GM12864 (cell line): ENCODE data around the gene POGK.
A peak's percentile ranks its signal among the peaks of the same experiment; 100 is the strongest.

Experiments used
- DNase-seq: peaks from one replicate; pipeline ENCODE4 v3.0.0-alpha.2; 2011; ENCODE audit warnings: low read depth
- H3K4me3 ChIP-seq: 2 replicates; pipeline ENCODE4 v1.5.1; 2011; ENCODE audit warnings: mild to moderate bottlenecking, low read depth, low read length, control low read depth
- TF ChIP-seq, protein P1 (sequence below): IDR thresholded peaks from 2 replicates; pipeline ENCODE4 v1.5.1; 2011; ENCODE audit warnings: low read depth, mild to moderate bottlenecking, moderate library complexity, low read length, control low read depth, inconsistent platforms; ENCODE audit errors: missing control alignments

Gene POGK, protein sequence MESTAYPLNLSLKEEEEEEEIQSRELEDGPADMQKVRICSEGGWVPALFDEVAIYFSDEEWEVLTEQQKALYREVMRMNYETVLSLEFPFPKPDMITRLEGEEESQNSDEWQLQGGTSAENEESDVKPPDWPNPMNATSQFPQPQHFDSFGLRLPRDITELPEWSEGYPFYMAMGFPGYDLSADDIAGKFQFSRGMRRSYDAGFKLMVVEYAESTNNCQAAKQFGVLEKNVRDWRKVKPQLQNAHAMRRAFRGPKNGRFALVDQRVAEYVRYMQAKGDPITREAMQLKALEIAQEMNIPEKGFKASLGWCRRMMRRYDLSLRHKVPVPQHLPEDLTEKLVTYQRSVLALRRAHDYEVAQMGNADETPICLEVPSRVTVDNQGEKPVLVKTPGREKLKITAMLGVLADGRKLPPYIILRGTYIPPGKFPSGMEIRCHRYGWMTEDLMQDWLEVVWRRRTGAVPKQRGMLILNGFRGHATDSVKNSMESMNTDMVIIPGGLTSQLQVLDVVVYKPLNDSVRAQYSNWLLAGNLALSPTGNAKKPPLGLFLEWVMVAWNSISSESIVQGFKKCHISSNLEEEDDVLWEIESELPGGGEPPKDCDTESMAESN

DNA sequence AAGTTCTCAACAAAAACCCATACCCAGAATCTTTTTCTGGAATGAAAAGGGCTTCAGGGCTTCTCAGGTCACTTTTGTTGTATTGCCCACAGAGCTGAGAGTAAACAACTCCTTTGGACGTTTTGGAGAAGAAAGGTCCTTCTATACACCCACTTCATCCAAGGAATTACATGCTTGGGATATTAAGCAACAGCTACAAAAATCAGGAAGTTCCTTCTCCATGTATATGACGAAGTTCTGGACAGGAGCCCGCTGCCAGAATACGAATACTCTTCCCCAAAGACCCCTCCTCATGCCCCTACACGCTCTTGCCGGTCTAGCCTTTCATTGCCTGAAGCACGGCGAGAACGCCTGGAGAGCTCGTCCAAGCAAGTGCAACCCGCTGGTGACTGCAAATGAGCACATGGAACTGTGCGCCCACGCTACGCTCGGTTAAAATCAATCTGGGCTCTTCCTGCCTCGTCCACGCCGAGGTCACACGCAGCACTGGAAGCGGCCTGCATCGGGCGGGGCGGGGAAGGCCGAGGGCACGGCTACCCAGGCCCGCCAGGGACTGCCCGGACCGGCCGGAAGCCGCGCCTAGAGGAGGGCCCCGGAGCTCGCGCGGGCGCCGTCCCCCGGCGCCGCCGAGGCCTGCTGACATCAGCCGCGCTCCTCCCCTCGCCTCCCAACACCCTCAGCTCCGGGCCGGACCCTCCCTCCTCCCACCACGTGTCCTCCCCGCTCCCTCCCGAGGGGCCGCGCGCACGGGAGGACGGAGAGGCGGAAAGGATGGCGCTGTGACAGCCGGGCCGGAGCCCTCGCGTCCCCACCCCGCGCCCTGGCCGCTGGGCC lies at the start of gene POGK:
TSS of gene POGK (plus strand) at position 710 of the 834 bp plus-strand sequence. CDS start 1,482 bp downstream, outside the sequence.
- TF ChIP-seq, protein P1, sequence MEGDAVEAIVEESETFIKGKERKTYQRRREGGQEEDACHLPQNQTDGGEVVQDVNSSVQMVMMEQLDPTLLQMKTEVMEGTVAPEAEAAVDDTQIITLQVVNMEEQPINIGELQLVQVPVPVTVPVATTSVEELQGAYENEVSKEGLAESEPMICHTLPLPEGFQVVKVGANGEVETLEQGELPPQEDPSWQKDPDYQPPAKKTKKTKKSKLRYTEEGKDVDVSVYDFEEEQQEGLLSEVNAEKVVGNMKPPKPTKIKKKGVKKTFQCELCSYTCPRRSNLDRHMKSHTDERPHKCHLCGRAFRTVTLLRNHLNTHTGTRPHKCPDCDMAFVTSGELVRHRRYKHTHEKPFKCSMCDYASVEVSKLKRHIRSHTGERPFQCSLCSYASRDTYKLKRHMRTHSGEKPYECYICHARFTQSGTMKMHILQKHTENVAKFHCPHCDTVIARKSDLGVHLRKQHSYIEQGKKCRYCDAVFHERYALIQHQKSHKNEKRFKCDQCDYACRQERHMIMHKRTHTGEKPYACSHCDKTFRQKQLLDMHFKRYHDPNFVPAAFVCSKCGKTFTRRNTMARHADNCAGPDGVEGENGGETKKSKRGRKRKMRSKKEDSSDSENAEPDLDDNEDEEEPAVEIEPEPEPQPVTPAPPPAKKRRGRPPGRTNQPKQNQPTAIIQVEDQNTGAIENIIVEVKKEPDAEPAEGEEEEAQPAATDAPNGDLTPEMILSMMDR = no peak
- peak within 1 kb of the TSS; percentile 63 for H3K4me3 ChIP-seq
- peak; percentile 60 for DNase-seq

DNA sequence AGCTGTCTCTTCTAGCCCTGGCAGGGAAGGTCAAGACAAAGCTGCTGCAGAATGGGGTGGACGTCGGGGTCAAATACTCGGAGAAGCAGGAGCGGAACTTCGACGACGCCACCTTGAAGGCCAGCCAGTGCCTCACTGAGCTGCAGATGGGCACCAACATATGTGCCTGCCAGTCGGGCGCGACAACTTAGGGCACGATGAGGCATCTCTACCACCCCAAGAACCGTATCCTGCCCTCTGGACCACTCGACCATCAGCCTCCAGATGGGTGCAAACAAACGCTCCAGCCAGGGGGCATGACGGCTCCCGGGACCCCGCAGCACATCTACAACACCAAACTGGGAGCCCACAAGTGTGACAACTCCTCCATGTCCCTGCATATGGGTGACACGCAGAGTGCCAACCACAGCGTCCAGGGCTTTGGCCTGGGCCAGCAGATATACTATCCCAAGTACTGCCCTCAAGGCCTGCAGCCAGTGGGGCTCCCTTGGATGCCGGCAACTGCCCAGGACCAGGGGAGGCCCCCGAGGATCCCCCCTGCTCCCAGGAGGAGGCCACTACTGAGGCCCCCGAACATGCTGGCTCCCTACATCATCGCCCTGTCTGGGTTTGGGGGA lies 42.5 kb upstream of the POGK start:
- H3K4me3 ChIP-seq = no peak overlapping the region
- no peak for DNase-seq
- TF ChIP-seq, protein P1 = no peak

DNA sequence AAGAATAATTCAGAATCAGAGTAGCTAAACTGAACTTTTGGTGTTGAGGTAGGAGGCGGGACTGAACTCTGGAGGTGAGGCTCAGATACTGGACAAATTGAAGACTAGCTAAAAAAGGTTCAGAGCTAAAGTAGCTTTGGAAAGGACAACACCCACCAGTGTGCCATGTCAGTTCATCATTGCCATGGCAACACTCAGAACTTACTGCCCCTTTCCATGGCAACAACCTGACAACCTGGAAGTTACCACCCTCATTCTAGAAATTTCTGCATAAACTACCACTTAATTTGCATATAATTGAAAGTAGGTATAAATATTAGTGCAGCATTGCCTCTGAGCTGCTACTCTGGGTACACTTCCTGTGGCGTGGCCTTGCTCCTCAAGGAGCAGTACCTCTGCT lies 30.3 kb upstream of the POGK start:
- no peak overlapping the region for H3K4me3 ChIP-seq
- TF ChIP-seq, protein P1 = no peak
- no peak for DNase-seq

DNA sequence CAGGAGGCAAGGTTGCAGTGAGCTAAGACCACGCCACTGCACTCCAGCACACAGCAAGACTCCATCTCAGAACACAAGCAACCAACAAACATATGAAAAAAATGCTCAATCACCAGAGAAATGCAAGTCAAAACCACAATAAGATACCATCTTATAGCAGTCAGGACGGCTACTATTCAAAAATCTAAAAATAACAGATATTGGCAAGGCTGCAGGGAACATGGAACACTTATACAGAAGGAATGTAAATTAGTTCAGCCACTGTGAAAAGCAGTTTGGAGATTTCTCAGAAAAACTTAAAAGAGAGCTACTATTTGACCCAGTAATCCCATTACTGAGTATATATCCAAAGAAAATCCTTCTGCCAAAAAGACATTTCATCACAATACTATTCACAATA lies 27.6 kb upstream of the POGK start:
- TF ChIP-seq, protein P1 = no peak
- no peak overlapping the region for H3K4me3 ChIP-seq
- DNase-seq = no peak

DNA sequence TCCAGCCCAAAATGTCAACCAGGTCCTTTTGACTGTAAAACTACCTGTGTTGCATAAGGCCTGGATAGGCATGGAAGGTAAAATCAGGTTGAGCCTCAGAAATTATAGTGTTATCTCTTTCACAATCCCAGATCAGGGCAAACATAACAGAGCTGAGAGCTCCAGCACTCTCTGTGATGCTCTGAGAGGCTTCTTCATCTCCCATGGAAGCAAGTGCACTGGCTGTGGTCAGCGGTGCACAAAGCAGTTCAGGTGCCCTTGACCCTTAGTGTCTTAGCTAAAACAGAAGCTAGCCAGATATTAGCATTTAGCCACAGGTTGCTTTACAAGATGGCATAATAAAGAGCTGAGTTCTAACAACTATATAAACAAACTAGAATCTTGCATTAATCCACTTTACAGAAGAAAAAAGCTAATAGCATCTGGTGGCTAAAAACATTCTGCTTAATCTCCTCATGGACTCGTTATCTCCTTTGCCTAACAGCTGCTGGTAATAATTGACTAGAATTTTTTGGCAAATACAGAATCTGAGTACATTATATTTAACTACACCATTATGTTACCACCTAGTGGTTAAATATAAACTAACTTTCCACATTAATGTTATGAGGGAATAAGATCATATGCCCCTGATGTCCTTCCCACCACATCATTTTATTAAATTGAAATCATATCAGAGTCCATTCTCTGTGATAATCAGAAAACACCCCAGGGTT lies 25.6 kb upstream of the POGK start:
- no peak overlapping the region for H3K4me3 ChIP-seq
- DNase-seq = no peak
- TF ChIP-seq, protein P1 = no peak

DNA sequence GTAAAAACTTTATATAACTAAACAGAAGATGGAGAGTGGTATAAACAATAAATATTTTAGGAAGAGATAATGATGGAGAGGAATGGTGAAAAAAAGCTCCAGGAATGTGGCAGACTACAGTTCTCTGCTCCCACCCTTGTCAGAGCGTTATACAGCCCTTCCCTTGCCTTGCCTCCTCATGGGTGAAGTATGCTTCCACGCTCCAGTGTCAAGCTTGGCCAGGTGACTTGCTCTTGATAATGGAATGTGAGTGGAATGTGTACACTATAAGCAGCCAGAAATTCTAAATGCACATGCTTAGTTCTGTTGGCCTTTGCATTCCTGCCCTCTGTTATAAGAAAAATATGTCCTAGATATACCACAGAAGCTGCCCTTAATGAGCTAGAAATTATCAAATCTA lies 24.7 kb upstream of the POGK start:
- TF ChIP-seq, protein P1 = no peak
- no peak overlapping the region for H3K4me3 ChIP-seq
- no peak for DNase-seq
